SK-N-SH (cell line): Measurements from ENCODE around the gene TANGO6.

Source experiments
- CTCF ChIP-seq: fragments of 200-600 bp; sonication (generic); IDR thresholded peaks from 2 replicates; pipeline ENCODE4 v1.6.1; 2017; ENCODE audit warnings: antibody characterized with exemption, mild to moderate bottlenecking, moderate library complexity
- POLR2AphosphoS5 ChIP-seq: IDR thresholded peaks from 2 replicates; pipeline ENCODE4 v1.6.1; 2012; ENCODE audit warnings: low read depth, low read length
- RAD21 ChIP-seq: IDR thresholded peaks from 2 replicates; pipeline ENCODE4 v1.6.1; 2012; ENCODE audit warnings: mild to moderate bottlenecking, low read length

- TF ChIP-seq CTCF (no peak), RAD21 (no peak), POLR2AphosphoS5 (no peak)
These were observed 171.5 kb downstream of the TANGO6 start for GRCh38 chr16:69014811-69015210.
